Measurements from ENCODE around the gene NDUFB11.
"Not testable (repeated sequence)": the region's sequence is repeated elsewhere in the genome, so short reads cannot be mapped to it uniquely, and the experiment has no call there.

The NDUFB11 gene

GRCh38 chrX:47145395-47146120 is 1.1 kb upstream of the NDUFB11 start:
- no peak for DNase-seq

GRCh38 chrX:47143894-47144625 is 442 bp downstream of the NDUFB11 start:
- no peak for DNase-seq

DNA sequence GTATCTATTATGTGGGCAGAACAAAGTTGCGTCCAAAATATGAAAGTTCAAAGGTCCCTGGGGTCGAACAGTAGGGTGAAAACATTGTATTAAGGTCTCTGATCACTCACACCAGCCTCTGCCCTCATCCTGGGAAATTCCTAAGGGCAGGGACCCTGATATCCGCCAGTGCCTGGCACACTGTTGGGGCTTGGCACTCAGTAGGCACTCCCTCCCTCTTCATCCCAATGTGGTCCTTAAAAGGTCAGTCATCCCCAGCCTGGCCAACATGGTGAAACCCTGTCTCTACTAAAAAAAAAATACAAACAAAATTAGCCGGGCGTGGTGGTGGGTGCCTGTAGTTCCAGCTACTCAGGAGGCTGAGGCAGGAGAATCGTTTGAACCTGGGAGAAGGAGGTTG is 6.3 kb downstream of the NDUFB11 start:
- no peak for DNase-seq

DNA sequence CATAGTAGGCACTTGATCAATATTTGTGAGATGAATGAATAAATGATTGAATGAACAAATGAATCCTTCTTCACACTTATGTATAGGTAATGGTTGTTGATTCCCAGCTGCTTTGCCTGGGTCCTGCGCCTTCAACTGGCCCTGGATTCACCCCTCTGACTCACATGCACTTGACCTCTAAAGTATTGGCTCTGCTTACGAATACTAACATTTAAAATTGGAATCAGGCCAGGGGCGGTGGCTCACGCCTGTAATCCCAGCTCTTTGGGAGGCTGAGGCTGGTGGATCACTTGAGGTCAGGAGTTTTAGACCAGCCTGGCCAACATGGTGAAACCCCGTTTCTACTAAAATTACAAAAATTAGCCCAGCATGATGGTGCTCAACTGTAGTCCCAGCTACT is 8.9 kb downstream of the NDUFB11 start:
- DNase-seq = not testable (repeated sequence)

DNA sequence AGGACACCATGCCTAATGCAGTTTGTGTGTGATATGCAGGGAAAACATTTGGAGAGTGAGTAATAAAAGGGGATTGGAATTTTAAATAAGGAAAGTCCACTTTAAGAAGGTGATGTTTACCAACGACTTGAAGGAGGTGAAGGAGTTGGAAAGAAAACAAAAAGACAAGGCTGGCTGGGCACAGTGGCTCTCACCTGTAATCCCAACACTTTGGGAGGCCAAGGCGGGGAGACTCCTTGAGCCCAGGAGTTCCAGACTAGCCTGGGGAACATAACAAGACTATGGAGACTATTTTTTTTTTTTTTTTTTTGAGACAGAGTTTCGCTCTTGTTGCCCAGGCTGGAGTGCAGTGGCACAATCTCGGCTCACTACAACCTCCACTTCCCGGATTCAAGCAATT is 11.0 kb downstream of the NDUFB11 start:
- DNase-seq = no peak

DNA sequence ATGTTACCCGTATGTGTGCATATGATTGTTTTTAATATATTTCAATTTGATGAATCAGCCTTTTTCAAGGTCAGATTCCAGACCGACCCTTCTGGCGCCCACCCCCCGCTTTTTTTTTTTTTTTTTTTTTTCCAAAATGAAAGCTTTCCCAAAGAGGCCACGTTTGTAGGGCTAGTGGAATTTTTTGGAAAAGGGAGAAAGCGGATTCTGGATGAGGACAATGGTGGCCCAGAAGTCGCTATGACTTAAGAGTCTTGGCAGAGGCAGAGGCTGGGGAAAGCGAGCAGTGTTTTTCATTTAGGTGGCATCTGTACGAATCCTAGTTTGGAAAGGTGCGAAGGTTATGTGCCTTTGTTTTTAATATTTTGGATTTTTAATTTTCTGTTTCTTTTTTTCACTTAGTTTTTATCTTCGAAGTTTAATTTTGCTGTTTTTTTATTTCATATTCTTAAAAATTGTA is 14.6 kb downstream of the NDUFB11 start:
- no peak for DNase-seq

DNA sequence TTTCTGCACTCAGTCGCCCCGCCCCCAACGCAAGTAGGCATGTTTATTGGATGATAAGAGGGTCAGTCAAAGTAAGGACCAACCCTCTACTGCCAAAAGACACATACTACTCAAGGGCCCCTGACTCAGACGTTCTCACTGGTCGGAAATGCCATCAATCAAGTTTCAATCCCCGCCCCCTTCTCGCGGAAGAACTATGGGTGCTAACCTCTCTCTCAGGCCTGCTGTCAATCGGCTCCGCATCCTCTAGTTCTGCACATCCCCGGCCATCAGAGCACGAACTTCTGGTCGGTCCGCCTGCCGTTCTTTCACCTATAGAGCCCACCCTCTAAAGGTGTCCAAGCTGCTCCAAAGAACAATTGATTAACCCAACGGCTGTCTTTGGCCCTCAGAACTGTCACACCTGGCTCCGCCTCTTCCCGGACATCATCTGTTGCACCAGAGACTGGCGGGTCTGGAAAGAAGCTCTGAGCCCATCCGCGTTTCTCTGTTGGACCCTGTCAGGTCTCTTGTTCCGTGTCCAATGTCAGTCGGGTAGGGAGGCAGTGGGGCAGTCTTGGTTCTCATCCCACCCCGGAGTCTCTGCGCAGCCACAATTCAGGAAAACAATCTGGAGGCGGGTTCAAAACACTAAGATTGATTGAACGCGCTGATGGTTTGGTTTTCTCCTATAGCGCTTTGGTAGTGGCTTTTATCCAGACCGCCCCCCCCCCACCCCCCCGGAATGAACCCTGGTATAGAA is 15.2 kb downstream of the NDUFB11 start:
- DNase-seq = peak; percentile 88

GRCh38 chrX:47124466-47124865 is 20.0 kb downstream of the NDUFB11 start:
- DNase-seq = not testable (repeated sequence)

DNA sequence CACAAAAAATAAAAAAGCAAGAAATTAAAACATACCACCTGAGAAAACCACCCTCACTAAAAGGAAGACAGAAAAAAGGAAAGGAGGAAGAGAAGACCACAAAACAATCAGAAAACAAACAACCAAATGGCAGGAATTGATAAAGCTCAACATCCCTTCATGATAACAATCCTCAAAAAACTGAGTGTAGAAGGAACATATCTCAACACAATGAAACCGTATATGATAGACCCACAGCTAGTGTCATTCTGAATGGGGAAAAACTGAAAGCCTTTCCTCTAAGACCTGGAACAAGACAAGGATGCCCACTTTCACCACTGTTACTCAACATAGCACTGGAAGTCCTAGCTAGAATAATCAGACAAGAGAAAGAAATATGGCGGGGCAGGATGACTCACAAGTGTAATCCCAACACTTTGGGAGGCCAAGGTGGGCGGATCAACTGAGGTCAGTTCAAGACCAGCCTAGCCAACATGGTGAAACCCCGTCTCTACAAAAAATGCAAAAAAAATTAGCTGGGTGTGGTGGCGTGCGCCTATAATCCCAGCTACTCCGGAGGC is 27.9 kb downstream of the NDUFB11 start:
- not testable (repeated sequence) for DNase-seq

GRCh38 chrX:47112316-47112954 is 32.1 kb downstream of the NDUFB11 start:
- DNase-seq = no peak

- DNase-seq = not testable (repeated sequence)
Measured at GRCh38 chrX:47110936-47111615, 33.4 kb downstream of the NDUFB11 start.

GRCh38 chrX:47101206-47101605 is 43.3 kb downstream of the NDUFB11 start:
- DNase-seq = no peak

- no peak for DNase-seq
Measured at GRCh38 chrX:47098338-47099094, 46.0 kb downstream of the NDUFB11 start.

DNA sequence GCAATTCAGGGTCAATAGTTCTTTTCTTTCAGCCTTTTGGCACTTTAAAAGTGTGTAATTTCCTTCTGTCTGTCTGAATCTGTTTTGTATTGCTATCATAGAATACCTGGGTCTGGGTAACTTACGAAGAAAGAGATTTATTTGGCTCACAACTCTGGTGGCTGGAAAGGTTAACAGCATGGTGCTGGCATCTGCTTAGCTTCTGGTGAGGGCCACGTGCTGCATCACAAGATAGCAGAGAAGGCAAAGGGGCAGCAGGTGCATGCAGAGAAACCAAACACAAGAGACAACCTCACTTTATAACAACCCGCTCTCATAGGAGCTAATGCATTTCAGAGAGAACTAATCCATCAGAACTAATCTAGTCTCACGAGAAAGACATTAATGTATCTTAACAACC is 47.5 kb downstream of the NDUFB11 start:
- no peak for DNase-seq

GRCh38 chrX:47093860-47094259 is 50.6 kb downstream of the NDUFB11 start:
- no peak for DNase-seq

DNA sequence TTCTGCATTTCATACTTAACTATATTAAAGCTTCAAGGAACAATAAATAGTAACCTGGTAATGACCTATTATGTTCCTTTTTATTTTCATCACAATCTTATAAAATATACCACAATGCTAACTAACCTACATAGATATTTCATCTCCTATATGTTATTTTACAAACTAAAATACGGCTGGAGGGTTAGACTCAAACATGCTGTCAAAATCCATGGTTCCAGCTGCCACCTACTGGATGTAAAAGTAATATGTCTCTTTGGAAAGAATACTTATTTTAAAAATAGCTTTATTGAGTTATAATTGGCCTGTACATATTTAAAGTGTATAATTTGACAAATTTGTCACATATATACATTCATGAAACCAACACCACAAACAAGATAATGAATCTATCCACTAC is 51.3 kb downstream of the NDUFB11 start:
- DNase-seq = no peak

All from GDM1 (cell line).